SIG-M5 treated with dmso at 0.1 percent for 504 hours (cell line): ENCODE measurements around the gene GDF15.
"Not testable (repeated sequence)": the region's sequence is repeated elsewhere in the genome, so short reads cannot be mapped to it uniquely, and the experiment has no call there.

ENCODE experiments used
- DNase-seq: peaks from one replicate; lab custom pipeline; 2025; ENCODE audit not compliant: unreplicated experiment; lab: John Stamatoyannopoulos, UW

The GDF15 gene, protein sequence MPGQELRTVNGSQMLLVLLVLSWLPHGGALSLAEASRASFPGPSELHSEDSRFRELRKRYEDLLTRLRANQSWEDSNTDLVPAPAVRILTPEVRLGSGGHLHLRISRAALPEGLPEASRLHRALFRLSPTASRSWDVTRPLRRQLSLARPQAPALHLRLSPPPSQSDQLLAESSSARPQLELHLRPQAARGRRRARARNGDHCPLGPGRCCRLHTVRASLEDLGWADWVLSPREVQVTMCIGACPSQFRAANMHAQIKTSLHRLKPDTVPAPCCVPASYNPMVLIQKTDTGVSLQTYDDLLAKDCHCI

DNA sequence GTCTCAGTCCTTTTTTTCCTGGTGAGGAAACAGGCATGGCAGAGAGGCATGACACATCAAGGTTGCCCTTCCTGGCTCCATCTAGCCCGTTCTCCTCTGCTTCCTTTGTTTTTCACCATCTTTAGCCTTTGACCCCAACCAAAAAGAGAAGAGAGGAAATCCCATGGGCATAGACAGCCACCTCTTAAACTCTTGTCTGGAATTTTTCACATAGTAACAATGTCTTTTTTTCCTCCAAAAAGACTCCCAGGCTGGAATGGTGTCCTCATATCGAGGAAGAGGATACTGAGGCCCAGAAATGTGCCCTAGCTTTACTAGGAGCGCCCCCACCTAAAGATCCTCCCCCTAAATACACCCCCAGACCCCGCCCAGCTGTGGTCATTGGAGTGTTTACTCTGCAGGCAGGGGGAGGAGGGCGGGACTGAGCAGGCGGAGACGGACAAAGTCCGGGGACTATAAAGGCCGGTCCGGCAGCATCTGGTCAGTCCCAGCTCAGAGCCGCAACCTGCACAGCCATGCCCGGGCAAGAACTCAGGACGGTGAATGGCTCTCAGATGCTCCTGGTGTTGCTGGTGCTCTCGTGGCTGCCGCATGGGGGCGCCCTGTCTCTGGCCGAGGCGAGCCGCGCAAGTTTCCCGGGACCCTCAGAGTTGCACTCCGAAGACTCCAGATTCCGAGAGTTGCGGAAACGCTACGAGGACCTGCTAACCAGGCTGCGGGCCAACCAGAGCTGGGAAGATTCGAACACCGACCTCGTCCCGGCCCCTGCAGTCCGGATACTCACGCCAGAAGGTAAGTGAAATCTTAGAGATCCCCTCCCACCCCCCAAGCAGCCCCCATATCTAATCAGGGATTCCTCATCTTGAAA lies at the start of gene GDF15:
GDF15 (plus strand) TSS at position 484 of the 868 bp plus-strand sequence; CDS start at position 516, 32 bp downstream.
- DNase-seq: peak; percentile 46

DNA sequence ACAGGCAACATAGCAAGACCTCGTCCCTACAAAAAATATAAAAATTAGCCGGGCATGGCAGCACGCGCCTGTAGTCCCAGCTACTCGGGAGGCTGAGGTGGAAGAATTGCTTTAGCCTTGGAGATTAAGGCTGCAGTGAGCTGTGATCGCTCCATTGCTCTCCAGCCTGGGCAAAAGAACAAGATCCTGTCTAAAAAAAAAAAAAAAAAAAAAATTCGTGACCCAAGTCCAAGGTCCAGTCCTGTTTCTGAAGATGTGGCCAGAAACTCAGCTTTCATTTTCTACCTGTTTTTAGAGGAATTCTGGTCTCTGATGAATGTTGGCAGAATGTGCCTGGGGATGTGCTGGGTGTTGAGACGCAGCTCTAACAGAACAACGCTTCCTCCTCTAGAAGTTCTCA lies 47.4 kb upstream of the GDF15 start:
- DNase-seq: no peak

DNA sequence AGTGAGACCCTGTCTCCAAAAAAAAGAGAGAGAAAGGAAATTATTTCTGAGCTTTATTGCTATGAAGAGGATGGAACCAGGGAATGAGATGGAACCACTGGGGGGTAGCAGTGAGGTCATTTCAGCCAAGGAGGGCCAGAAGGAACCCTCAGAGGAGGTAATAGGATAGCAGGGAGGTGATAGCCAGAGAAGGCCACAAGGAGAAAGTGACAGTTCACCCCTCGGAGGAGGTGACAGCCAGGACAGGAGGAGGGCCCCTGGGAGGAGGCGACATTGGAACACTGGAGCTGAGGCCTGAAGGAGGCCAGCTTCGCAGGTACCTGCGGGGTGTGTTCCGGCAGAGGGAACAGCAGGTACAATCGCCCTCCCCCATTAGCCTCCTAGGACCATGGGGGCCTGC lies 46.2 kb upstream of the GDF15 start:
- DNase-seq: peak; percentile 49

DNA sequence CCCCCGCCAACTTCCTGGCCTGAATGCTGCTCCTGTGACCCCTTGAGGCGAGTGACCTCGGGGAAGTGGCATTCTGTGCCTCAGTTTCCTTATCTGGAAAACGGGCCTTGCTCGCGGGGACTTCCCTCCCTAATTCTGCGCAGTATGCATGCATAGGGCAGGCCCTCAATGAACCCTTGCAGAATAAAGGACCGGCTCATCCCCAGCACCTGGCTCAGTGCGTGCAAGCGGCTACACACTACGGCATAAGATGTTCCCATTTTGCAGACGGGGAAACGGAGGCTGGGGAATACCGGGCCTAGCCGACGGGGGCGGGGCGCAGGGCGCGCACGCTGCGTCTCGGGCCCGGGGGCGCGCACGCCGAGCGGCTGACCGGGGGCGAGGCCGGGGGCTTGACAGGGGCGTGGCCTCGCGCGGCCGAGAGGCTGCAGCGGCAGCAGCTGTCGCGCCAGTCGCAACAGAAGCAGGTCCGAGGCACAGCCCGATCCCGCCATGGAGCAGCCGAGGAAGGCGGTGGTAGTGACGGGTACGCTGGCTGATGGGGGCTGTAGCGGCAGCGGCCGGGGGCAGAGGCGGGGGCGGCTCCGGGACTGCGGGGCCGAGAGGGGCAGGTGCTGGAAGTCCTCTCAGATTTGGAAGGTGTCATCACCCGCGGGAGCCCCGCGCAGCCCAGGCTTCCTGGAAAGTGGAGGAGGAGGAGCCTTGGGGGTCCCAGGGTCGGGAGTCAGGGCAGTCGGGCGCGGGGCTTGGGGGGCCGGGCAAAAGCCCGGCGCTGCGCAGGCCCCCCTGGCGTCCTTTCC lies 45.6 kb upstream of the GDF15 start, which contains the start of gene PGPEP1:
PGPEP1 (plus strand) TSS at position 409 of the 800 bp plus-strand sequence; CDS start at position 493, 84 bp downstream.
- DNase-seq: peak; percentile 25

DNA sequence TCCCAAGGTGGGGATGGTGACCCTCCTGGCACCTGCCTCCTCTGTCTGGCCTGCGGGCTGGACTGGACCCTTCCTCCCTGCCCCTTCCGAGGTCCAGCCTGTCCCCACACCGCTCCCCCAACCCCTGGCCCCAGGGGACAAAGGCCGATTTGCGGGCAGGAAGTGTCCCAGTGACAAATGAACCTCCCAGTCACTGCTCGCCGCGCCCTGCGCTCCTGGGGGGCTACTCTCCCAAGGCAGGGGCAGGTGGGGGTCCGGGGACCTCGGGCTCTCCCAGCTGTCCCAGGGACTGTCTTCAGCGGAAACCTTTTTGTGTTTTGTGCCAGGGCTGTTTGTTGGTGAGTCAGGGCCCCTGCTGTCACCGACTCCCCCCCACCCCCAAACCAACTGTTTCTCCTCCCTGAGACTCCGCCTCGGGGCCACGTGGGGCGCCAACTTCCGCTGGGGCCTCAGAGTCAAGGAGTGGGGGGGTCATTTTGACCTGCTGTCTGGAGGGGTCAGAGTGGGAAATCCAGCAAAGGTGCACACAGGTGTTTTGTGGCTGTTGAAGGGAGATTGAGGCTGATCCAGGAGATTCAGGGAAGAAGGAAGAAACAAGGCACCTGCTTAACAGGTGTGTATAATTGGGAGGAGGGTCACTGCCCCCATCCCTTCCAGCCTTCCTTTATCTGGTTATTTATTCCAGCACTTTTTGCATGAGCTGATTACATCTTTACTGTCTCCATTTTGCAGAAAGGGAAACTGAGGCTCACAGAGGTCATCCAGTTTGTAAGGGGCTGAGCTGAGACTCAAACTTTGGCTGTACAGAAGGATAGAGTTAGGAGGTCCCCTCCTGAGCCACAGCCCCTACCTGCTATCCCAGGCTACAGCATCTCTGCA lies 44.7 kb upstream of the GDF15 start:
- peak; percentile 55 for DNase-seq

DNA sequence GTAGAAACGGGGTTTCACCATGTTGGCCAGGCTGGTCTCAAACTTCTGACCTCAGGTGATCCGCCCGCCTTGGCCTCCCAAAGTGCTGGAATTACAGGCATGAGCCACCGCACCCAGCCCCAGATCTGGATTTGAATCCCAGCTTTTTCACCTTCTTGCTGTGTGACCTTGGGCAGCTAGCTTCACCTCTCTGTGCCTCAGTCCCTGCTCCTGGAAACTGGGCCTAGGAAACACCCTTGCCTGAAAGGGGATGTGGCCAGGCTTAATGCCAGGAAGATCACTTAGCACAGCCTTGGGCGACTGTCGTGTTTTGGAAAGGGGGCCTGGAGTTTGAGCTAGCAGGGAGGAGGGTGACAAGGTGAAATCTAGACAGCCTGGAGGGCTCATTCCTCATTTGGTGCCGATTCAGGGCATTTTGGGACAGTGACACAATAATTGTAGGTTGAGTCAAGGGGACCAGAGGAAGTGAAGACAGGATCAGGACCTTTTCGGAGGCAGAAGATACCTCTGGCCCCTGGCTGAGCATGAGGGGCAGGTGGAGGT lies 43.8 kb upstream of the GDF15 start:
- DNase-seq: no peak

DNA sequence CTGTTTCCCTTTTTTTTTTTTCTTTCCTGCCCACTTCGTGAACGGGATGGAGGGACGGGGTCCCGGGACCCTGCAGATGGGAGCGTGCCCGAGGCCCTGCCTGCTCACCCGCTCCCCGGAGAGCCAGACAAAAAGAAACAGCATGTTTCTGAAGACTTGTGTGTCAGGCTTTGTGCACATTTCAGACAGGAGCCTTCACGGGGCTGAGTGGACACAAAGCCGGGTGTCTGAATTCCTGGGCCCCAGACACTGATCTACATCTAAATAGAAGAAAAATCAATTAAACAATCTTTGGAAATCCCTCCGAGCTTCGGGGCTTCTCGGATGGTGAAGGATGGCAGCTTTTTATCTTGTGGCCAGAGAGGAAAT lies 41.4 kb upstream of the GDF15 start:
- no peak for DNase-seq

DNA sequence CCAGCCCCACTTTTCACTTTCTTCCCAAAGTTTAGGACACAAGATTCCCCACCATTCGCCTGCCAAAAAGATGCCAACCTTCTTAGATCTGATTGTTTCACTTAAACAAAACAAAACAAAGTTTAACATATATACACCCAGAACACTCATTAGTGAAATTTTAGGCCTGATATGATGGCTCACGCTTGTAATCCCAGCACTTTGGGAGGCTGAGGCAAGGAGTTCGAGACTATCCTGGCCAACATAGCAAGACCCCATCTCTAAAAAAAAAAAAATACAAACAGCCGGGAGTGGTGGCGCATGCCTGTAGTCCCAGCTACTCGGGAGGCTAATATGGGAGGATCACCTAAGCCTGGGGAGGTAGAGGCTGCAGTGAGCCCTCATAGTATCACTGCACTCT lies 40.7 kb upstream of the GDF15 start:
- no peak for DNase-seq

DNA sequence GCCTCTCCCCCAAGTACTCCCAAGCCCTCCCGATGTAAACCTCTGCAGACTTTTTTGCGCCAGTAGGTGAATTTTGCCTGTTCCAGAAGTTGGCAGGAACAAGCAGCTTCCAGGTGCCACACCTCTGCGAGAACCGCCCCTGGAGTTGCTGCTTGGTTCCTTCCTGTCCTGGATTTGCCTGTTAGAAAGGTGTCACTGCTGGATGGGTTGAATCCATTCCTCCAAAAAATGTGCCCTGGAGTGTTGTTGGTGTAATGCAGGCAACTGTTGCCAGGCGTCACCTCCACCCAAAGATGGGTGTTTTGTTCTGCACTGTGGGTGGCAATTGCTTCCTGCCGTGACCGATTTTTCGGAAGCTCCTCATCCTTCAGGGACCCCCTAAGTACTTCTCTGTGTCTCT lies 39.9 kb upstream of the GDF15 start:
- no peak for DNase-seq

DNA sequence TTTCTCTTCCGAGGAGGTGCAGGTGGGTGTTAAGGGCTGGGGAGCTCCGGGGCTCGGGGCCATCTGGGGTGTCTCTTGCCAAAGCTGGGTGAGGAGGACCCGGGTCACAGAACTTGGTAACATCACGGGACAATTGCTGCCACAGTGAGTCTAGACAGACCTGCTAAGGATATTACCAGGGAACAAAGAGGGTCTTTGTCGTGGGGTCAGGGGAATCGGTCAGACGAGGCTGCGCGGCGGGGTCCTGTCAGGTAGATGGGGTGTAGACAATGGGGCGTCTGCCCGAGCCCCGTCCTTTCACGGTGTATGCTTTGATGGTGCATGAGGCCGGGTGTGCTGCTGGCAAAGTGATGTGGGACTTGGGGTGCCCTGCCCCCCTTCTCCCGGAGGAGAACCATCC lies 37.8 kb upstream of the GDF15 start:
- DNase-seq: no peak

DNA sequence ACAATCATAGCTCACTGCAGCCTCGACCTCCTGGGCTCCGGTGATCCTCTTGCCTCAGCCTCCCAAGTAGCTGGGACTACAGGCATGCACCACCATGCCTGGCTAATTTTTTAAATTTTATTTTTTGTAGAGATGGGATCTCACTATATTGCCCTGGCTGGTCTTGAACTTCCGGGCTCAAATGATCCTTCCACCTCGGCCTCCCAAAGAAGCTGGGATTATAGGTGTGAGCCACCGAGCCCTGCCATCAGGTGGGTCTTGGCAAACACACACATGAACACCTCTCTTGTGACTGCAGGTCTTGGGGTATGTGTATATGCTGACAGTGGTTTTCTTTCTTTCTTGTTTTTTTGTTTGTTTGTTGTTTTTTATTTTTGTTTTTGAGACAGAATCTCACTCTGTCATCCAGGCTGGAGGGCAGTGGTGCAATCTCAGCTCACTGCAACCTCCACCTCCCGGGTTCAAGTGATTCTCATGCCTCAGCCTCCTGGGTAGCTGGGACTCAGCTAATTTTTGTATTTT lies 37.1 kb upstream of the GDF15 start:
- not testable (repeated sequence) for DNase-seq

DNA sequence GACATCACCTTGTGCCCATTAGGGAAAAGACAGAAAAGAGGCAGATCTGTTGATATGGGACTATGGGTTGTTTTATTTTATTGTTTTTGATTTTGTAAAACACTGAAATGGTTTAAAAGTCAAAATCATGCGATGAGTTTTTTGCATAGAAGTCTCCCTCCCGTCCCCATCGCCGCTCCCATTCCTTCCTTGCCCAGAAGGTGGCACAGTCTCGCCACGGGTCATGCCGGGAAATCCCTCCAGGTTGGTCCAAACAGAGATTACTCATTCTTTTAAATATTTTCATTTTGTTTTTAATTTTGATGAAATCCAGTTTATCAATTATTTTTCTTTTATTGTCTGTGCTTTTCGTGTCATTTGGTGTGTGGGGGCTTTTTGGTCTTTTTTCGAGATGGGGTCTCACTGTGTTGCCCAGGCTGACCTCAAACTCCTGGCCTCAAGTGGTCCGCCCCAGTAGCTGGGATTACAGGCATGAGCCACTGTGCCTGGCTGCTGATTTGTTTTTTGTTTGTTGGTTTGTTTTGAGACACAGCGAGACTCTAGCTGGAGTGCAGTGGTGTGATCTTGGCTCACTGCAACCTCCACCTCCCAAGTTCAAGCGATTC lies 36.3 kb upstream of the GDF15 start:
- no peak for DNase-seq

DNA sequence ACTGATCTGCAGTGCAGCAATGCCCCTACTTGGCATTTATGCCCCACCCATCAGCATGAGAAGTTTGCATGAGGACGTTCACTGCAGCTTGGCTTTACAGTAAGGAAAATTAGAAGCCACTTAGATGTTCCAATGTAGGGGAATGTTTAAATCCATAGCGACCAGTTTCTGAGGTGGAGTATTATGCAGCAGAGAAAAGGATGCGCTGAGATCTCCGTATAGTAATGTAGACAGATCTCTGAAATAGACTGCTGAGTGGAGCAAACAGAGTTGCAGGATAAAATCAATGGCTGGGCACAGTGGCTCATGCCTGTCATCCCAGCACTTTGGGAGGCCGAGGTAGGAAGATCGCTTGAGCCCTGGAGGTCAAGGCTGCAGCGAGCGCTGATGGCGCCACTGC lies 35.5 kb upstream of the GDF15 start:
- no peak for DNase-seq

DNA sequence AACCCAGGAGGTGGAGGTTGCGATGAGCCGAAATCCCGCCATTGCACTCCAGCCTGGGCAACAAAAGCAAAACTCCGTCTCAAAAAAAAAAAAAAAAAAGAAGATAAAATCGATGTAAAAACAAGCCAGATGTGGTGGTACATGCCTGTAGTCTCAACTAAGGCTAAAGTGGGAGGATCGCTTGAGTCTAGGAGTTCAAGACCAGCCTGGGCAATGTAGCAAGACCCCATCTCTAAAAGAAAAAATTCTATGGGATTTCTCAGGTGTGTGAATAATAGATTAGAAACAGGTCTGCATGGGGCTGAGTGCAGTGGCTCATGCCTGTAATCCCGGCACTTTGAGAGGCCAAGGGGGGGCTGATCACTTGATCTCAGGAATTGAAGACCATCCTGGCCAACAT lies 34.4 kb upstream of the GDF15 start:
- no peak for DNase-seq

DNA sequence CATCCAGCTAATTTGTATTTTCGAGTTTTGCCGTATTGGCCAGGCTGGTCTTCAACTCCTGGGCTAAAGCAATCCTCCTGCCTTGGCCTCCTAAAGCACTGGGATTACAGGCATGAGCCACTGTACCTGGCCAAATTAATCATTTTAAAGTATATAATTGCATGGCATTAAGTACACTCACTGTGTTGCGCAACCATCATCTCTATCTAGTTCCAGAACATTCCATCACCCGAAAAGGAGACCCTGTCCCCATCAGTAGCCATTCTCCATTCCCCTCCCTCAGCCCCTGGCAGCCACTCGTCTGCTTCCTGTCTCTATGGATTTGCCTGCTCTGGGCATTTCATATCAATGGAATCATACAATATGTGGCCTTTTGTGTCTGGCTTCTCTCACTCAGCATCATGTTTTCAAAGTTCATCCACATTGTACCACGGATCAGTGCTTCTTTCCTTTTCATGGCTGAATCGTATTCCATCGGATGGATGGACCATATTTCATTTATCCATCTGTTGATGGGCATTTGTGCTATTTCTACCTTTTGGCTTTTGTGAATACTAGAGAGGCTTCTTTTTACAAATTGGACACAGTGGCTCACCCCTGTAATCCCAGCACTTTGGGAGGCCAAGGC lies 32.5 kb upstream of the GDF15 start:
- DNase-seq: no peak

DNA sequence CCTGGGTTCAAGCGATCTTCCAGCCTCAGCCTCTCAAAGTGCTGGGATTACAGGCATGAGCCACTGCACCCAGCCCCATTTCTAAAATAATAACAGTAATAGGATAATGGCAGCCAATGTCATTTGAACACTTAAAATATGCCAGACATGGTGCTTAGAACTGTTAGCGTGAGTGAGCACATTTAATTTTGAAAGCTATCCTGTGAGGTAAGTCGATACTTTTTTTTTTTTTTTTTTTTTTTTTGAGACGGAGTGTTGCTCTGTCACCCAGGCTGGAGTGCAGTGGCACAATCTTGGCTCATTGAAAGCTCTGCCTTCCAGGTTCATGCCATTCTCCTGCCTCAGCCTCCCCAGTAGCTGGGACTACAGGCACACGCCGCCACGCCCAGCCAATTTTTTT lies 31.2 kb upstream of the GDF15 start:
- DNase-seq: not testable (repeated sequence)

DNA sequence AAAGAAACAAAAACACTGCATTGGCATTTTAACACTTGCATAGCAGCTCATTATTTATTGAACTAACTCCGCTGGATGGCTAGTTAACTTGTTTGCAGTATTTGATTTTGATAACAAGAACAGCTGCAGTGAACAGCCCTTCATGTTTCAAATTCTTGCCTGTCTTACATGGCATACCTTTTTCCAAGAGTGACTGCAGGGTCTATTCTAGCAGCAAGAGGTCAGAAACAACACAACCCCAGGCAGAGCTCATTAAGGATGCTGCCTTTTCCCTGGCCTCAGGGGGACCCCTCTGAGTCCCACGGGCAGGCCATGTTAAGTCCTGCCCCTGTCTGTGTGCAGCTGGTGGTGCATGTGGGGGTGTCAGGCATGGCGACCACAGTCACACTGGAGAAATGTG lies 28.9 kb upstream of the GDF15 start:
- DNase-seq: no peak

DNA sequence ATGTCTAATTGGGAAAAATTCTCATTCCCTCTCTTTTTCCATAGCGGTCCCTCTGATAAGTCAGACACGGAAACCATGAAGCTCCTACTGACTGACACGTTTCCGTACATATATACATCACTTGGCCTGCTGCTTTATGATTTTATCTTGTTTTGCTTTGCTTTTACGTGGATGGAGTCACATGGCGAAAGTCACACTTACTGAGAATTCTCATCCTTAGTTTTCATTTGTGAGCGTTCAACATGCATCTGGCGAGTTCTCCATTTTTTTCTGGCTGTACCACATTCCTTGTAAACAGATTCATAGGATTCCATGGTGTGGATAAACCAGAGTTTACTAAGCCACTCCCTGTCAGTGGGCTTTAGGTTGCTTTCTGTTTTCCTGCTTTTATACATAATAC lies 24.3 kb upstream of the GDF15 start:
- no peak for DNase-seq

DNA sequence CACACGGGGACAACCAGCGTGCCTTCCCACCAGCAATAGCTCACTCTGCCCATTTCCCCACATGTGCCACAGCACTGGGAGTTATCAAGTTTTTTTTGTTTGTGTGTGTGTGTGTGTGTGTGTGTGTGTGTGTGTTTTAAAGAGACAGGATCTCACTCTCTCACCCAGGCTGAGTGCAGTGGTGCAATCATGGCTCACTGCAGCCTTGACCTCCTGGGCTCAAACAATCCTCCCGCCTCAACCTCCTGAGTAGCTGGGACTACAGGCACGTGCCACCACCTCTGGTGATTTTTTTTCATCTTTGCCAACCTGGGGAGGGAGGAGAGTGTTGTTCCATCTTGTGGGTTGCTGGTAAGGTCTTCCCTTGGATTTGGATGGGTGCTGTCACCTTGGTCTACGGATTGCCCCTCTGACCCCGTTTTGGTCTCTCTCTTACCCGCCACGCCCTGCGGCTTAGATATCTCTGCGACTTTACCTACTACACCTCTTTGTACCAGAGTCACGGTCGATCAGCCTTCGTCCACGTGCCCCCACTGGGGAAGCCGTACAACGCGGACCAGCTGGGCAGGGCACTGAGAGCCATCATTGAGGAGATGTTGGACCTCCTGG lies 22.9 kb upstream of the GDF15 start:
- DNase-seq: no peak
